ENCODE data around the gene SLC26A6. TPM values are rescaled to one million over a fixed set of nuclear protein-coding genes. Genes with fewer than 3 reads are reported as not detected.

Gene SLC26A6
- total and polyA plus RNA-seq, 2 of the 13 experiments (the other 11 are each of a cell fraction or from before 2014, with no cell fraction given) = 40.7 to 184 TPM

- TF ChIP-seq EZH2 (conservative IDR thresholded peaks at IDR 0.05; ENCODE audit: low read depth, low read length) (no peak), ZNF703 (CRISPR knock-in tag; IDR thresholded peaks at IDR 0.05; ENCODE audit: borderline replicate concordance) (no peak), MXD4 (CRISPR knock-in tag; IDR thresholded peaks at IDR 0.05) (no peak), ZFP36L1 (CRISPR knock-in tag; IDR thresholded peaks at IDR 0.05) (peak; percentile 83), ZNF280B (CRISPR knock-in tag; IDR thresholded peaks at IDR 0.05; ENCODE audit: borderline replicate concordance) (peak; percentile 89), ZBTB44 (CRISPR knock-in tag; IDR thresholded peaks at IDR 0.05) (no peak), ARID2 (CRISPR knock-in tag; IDR thresholded peaks at IDR 0.05; ENCODE audit: borderline replicate concordance) (peak; percentile 85), MIER2 (CRISPR knock-in tag; IDR thresholded peaks at IDR 0.05) (no peak), IKZF4 (CRISPR knock-in tag; IDR thresholded peaks at IDR 0.05; ENCODE audit: borderline replicate concordance, low read depth, not compliant biosample characterization) (peak; percentile 68), KAT8 (CRISPR knock-in tag; IDR thresholded peaks at IDR 0.05) (peak; percentile 71), MED1 (CRISPR knock-in tag; IDR thresholded peaks at IDR 0.05) (peak; percentile 84), EP300 (IDR thresholded peaks at IDR 0.05; ENCODE audit: low read depth in 2 of 2, low read length in 2 of 2) (no peak), EP300 (CRISPR knock-in tag; IDR thresholded peaks at IDR 0.05; ENCODE audit: borderline replicate concordance) (no peak), ASH2L (IDR thresholded peaks at IDR 0.05; ENCODE audit: insufficient read length, low read depth, low read length) (peak; percentile 86), ZSCAN5A (CRISPR knock-in tag; IDR thresholded peaks at IDR 0.05; ENCODE audit: borderline replicate concordance) (0 out of 2 replicates have a peak, but pooled peaks have one; percentile 48), ZC3H4 (CRISPR knock-in tag; IDR thresholded peaks at IDR 0.05; ENCODE audit: borderline replicate concordance) (no peak), FOSL2 (CRISPR knock-in tag; IDR thresholded peaks at IDR 0.05) (no peak; the same call in 1 of the 2 replicates), HDAC2 (CRISPR knock-in tag; IDR thresholded peaks at IDR 0.05) (peak; percentile 71), NR2F2 (IDR thresholded peaks at IDR 0.05; ENCODE audit: borderline replicate concordance, low read depth) (no peak; the same call in 1 of the 2 replicates), ZNF619 (CRISPR knock-in tag; IDR thresholded peaks at IDR 0.05) (no peak), ZBTB4 (CRISPR knock-in tag; IDR thresholded peaks at IDR 0.05; ENCODE audit: borderline replicate concordance) (peak; percentile 84)
Measured at GRCh38 chr3:48609088-48610005, 25.9 kb downstream of the SLC26A6 start, which contains the start of gene UQCRC1 (continued).

Measured in HepG2 (cell line).